SK-N-SH treated with all-trans-retinoic acid at 6 μM for 48 hours (cell line): Measurements from ENCODE around the gene DOK6.

Experiments used
- ATAC-seq: fragments of 200-7000 bp; cut with Tn5 transposase; 3 replicates; pipeline ENCODE4 v1.9.1; 2020; ENCODE audit warnings: mild to moderate bottlenecking, moderate library complexity
- ARNTL ChIP-seq: fragments of 450-650 bp; formaldehyde crosslinking; IDR thresholded peaks from 2 replicates; pipeline ENCODE4 v1.5.0; 2020; ENCODE audit warnings: low read depth, mild to moderate bottlenecking, moderate library complexity, borderline replicate concordance
- BACH2 ChIP-seq: fragments of 250-450 bp; sonication (Bioruptor Pico); IDR thresholded peaks from 2 replicates; pipeline ENCODE4 v1.9.0; 2021; ENCODE audit warnings: mild to moderate bottlenecking, borderline replicate concordance
- CREB5 ChIP-seq: fragments of 250-450 bp; sonication (Bioruptor Pico); IDR thresholded peaks from 2 replicates; pipeline ENCODE4 v1.5.1; 2020; ENCODE audit warnings: low read depth, mild to moderate bottlenecking, moderate library complexity
- CSDC2 ChIP-seq: fragments of 250-450 bp; sonication (Bioruptor Pico); IDR thresholded peaks from 2 replicates; pipeline ENCODE4 v1.5.0; 2020; ENCODE audit warnings: mild to moderate bottlenecking, moderate library complexity
- ESRRG ChIP-seq: fragments of 250-450 bp; sonication (Bioruptor Pico); IDR thresholded peaks from 2 replicates; pipeline ENCODE4 v1.6.1; 2021; ENCODE audit warnings: mild to moderate bottlenecking
- GLIS3 ChIP-seq: fragments of 250-450 bp; sonication (Bioruptor Pico); IDR thresholded peaks from 2 replicates; pipeline ENCODE4 v1.5.0; 2020; ENCODE audit warnings: mild to moderate bottlenecking, moderate library complexity
- ISL1 ChIP-seq: fragments of 250-450 bp; sonication (Bioruptor Pico); IDR thresholded peaks from 2 replicates; pipeline ENCODE4 v2.1.2; 2022; ENCODE audit warnings: mild to moderate bottlenecking, moderate library complexity
- OSR1 ChIP-seq: fragments of 250-450 bp; sonication (Bioruptor Pico); IDR thresholded peaks from 2 replicates; pipeline ENCODE4 v1.8.0; 2022; ENCODE audit warnings: moderate library complexity, mild to moderate bottlenecking, inconsistent platforms
- PATZ1 ChIP-seq: fragments of 250-450 bp; sonication (Bioruptor Pico); IDR thresholded peaks from 2 replicates; pipeline ENCODE4 v1.8.0; 2020; ENCODE audit warnings: mild to moderate bottlenecking, moderate library complexity, borderline replicate concordance
- POU6F1 ChIP-seq: fragments of 250-450 bp; sonication (Bioruptor Pico); IDR thresholded peaks from 2 replicates; pipeline ENCODE4 v1.8.0; 2021; ENCODE audit warnings: low read depth, mild to moderate bottlenecking, moderate library complexity, borderline replicate concordance
- RARB ChIP-seq: fragments of 250-450 bp; sonication (Bioruptor Pico); IDR thresholded peaks from 2 replicates; pipeline ENCODE4 v1.8.0; 2021; ENCODE audit warnings: mild to moderate bottlenecking, moderate library complexity
- SNAI2 ChIP-seq: fragments of 250-450 bp; sonication (Bioruptor Pico); IDR thresholded peaks from 2 replicates; pipeline ENCODE4 v1.5.0; 2020; ENCODE audit warnings: mild to moderate bottlenecking, moderate library complexity
- TCF4 ChIP-seq: fragments of 250-450 bp; sonication (Bioruptor Pico); IDR thresholded peaks from 2 replicates; pipeline ENCODE4 v1.8.0; 2021; ENCODE audit warnings: mild to moderate bottlenecking, moderate library complexity, borderline replicate concordance
- TOX ChIP-seq: fragments of 250-450 bp; sonication (Bioruptor Pico); IDR thresholded peaks from 2 replicates; pipeline ENCODE4 v1.8.0; 2021; ENCODE audit warnings: mild to moderate bottlenecking, moderate library complexity, borderline replicate concordance
- ZFP3 ChIP-seq: fragments of 250-450 bp; sonication (Bioruptor Pico); IDR thresholded peaks from 2 replicates; pipeline ENCODE4 v1.5.0; 2020; ENCODE audit warnings: mild to moderate bottlenecking, moderate library complexity
- ZFP30 ChIP-seq: fragments of 450-650 bp; formaldehyde crosslinking; IDR thresholded peaks from 2 replicates; pipeline ENCODE4 v1.5.0; 2022; ENCODE audit warnings: mild to moderate bottlenecking, moderate library complexity
- ZNF70 ChIP-seq: fragments of 450-650 bp; formaldehyde crosslinking; IDR thresholded peaks from 2 replicates; pipeline ENCODE4 v1.5.0; 2020; ENCODE audit warnings: mild to moderate bottlenecking, moderate library complexity
- ZNF8 ChIP-seq: fragments of 450-650 bp; formaldehyde crosslinking; IDR thresholded peaks from 2 replicates; pipeline ENCODE4 v1.5.0; 2020; ENCODE audit warnings: mild to moderate bottlenecking, moderate library complexity
- TF ChIP-seq, protein P1 (sequence below): fragments of 250-450 bp; sonication (Bioruptor Pico); IDR thresholded peaks from 2 replicates; pipeline ENCODE4 v1.5.1; 2021; ENCODE audit warnings: mild to moderate bottlenecking, moderate library complexity

Gene DOK6

GRCh38 chr18:69789794-69790193 is 389.1 kb downstream of the DOK6 start:
- no peak for ATAC-seq
- TF ChIP-seq ESRRG (CRISPR knock-in tag): no peak
- TF ChIP-seq CSDC2: no peak
- no peak for TF ChIP-seq ZFP3 (CRISPR knock-in tag)

DNA sequence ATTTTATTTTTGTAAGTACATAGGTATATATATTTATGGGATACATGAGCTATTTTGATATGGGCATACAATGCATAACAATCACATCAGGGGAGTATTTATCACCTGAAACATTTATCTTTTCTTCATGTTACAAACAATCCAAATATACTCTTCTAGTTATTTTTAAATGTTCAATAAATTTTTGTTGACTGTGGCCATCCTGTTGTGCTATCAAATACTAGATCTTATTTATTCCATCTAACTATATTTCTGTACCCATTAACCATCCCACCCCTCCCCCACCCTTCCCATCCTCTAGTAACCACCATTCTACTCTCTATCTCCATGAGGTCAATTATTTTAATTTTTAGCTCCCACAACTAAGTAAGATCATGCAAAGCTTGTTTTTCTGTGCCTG is 390.0 kb downstream of the DOK6 start:
- TF ChIP-seq CREB5 (CRISPR knock-in tag) (no peak), TOX (CRISPR knock-in tag) (no peak), ZFP3 (CRISPR knock-in tag) (no peak), OSR1 (CRISPR knock-in tag) (no peak), RARB (no peak), GLIS3 (CRISPR knock-in tag) (no peak), BACH2 (CRISPR knock-in tag) (no peak), ZFP30 (CRISPR knock-in tag) (no peak), PATZ1 (CRISPR knock-in tag) (no peak), TCF4 (no peak), ARNTL (CRISPR knock-in tag) (no peak)
- no peak for ATAC-seq

GRCh38 chr18:69795791-69796190 is 395.1 kb downstream of the DOK6 start:
- ATAC-seq: no peak
- TF ChIP-seq GLIS3 (CRISPR knock-in tag) (no peak), ZNF70 (CRISPR knock-in tag) (no peak), ISL1 (CRISPR knock-in tag) (no peak), CSDC2 (no peak), POU6F1 (no peak), ESRRG (CRISPR knock-in tag) (no peak), SNAI2 (CRISPR knock-in tag) (no peak), CREB5 (CRISPR knock-in tag) (no peak), PATZ1 (CRISPR knock-in tag) (no peak), ZNF8 (no peak)

DNA sequence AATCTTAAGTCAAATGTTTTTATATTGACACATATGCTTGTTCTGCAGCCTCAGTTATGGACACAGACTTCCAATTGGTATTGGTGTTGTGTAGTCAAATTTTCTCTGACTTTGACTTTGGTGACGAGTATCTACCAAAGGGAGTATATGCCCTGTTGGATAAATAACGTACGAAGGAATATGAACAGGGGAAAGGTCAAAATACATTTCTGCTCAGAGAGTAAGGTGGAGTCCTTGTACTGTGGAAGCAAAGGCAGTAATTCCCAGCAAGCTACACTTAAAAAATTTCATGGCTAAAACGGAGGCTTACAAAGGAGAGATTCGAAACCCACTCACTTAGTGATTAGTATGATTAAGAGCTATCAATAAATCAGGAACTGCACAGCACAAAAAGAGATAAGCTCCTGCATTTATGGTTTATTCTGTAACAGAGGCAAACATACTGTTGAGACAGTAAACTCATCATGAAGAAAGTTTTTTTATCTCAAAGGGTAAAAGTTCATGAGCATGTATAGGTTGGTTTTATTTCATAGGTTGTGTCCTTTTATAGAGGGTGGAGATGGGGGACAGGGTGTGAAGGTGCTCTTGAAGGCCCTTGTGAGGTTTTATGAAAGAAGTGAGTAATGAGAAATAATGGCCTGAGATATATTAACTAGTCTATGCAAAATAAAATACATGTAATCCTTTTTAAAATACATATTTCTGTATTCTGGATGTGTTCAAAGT is 404.3 kb downstream of the DOK6 start:
- TF ChIP-seq ARNTL (CRISPR knock-in tag) (no peak), RARB (no peak), BACH2 (CRISPR knock-in tag) (no peak), TCF4 (no peak), ZFP3 (CRISPR knock-in tag) (no peak), ISL1 (CRISPR knock-in tag) (no peak), SNAI2 (CRISPR knock-in tag) (no peak), ZNF8 (no peak), OSR1 (CRISPR knock-in tag) (no peak), GLIS3 (CRISPR knock-in tag) (no peak), TOX (CRISPR knock-in tag) (no peak), PATZ1 (CRISPR knock-in tag) (no peak), CREB5 (CRISPR knock-in tag) (no peak), CSDC2 (no peak)
- TF ChIP-seq, protein P1, sequence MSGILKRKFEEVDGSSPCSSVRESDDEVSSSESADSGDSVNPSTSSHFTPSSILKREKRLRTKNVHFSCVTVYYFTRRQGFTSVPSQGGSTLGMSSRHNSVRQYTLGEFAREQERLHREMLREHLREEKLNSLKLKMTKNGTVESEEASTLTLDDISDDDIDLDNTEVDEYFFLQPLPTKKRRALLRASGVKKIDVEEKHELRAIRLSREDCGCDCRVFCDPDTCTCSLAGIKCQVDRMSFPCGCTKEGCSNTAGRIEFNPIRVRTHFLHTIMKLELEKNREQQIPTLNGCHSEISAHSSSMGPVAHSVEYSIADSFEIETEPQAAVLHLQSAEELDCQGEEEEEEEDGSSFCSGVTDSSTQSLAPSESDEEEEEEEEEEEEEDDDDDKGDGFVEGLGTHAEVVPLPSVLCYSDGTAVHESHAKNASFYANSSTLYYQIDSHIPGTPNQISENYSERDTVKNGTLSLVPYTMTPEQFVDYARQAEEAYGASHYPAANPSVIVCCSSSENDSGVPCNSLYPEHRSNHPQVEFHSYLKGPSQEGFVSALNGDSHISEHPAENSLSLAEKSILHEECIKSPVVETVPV: no peak
- ATAC-seq: no peak
